T-helper 1 cell (primary cell): ENCODE measurements around the gene FTL.

Experiments
- DNase-seq, 5 donors: peaks; one replicate each; pipeline ENCODE4 v3.0.0-alpha.2; 2012 to 2020

FTL gene

GRCh38 chr19:48946463-48947257 lies 18.4 kb upstream of the FTL start:
- no peak for DNase-seq

- no peak for DNase-seq
Measured at GRCh38 chr19:48947258-48947542, 17.9 kb upstream of the FTL start.

DNA sequence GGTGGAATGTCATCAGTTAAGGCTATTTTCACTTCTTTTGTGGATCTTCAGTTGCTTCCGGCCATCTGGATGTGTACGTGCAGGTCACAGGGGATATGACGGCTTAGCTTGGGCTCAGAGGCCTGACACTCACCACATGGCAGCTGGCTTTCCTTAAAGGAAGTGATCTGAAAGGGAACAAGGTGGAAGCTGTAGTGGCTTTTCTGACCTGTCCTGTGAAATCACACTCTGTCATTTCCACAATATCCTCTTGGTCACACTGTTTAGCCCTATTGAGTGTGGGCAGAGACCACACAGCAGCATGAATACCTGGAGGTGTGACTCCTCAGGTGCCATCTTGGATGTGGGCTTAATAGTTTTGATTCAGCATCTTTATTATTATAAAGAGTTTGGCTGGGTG lies 14.9 kb upstream of the FTL start:
- DNase-seq: no peak

GRCh38 chr19:48950830-48951519 lies 14.1 kb upstream of the FTL start:
- DNase-seq: no peak

DNA sequence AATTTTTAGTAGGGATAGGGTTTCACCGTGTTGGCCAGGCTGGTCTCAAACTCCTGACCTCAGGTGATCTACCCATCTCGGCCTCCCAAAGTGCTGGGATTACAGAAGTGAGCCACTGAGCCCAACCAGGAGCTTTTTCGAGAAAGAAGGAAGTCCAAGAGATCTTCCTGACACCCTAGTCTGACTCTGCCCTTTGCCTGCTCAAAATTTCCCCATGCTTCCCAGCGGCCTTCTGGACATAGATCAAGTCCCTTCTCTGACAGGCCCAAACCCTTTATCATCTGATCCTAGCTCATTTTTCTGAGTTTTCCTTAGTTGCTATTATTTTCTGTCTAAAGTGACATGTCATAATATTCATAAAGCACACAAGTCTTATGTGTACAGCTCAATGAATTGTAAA lies 12.0 kb upstream of the FTL start:
- no peak for DNase-seq

DNA sequence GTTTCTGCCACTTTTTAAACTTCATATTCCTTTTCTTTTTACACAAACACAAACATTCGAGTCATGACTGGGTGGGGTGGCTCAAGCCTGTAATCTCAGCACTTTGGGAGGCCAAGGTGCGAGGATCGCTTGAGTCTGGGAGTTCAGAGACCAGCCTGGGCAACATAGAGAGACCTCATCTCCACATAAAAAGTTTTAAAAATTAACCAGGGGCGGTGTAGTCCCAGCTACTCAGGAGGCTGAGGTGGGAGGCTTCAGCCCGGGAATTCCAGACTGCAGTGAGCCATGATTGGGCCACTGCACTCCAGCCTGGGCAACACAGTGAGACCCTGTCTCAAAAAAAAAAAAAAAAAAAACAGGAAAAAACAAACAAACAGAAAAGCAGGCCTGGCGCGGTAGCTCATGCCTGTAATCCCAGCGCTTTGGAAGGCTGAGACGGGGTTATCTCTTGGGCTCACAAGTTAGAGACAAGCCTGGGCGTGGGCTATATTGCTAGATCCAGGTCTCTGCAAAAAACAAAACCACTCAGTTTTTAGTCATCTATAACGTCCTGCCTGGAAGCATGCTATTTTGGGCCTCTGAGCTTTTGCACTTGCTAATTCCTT lies 11.0 kb upstream of the FTL start:
- no peak for DNase-seq

DNA sequence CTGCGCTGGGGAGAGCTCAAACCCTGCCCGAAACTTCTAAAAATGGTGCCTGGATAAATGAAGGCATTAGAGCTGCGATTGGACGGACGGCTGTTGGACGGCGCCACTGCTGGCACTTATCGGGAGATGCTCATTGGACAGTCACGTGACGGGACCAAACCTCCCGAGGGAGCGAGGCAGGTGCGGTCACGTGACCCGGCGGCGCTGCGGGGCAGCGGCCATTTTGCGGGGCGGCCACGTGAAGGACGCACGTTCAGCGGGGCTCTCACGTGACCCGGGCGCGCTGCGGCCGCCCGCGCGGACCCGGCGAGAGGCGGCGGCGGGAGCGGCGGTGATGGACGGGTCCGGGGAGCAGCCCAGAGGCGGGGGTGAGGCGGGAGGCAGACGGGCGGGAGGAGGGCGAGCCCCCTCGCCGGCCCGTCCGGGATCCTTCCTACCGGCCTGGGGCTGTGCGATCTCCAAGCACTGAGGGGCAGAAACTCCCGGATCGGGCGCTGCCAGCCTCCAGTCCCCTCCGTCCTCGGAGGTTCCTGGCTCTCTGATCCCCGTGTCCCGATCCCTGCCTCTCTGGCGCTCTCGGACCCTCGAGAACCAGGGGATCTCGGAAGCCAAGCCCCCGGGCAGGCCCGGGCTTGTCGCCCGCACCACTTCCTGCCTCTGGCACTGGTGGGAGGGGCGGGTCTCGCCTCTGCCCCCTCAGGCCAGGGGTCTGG lies 10.4 kb upstream of the FTL start, which contains the start of gene BAX:
Gene BAX, plus strand, starts transcription at position 281 of the 713 bp plus-strand sequence. Its CDS starts 54 bp downstream, at position 335.
- peak; percentile 73 to 96 (median 77) for DNase-seq

GRCh38 chr19:48955308-48955958 lies 9.7 kb upstream of the FTL start:
- no peak for DNase-seq

GRCh38 chr19:48958006-48958405 lies 7.1 kb upstream of the FTL start:
- DNase-seq: no peak

GRCh38 chr19:48959341-48960239 lies 5.5 kb upstream of the FTL start:
- DNase-seq: peak in 1 of 5 donors; percentile 36

DNA sequence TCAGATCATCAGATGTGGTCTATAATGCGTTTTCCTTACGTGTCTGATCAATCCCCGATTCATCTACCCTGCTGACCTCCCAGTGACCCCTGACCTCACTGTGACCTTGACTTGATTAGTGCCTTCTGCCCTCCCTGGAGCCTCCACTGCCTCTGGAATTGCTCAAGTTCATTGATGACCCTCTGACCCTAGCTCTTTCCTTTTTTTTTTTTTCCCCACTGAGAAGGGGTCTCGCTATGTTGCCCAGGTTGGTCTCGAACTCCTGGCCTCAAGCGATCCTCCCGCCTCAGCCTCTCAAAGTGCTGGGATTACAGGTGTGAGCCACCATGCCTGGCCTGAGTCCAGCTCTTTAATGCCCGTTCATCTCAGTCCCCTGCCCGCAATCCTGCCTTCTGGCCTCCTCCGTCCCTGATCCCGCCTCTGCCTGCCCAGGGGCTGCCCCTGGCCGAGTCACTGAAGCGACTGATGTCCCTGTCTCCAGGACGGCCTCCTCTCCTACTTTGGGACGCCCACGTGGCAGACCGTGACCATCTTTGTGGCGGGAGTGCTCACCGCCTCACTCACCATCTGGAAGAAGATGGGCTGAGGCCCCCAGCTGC lies 4.0 kb upstream of the FTL start:
- DNase-seq: no peak

DNA sequence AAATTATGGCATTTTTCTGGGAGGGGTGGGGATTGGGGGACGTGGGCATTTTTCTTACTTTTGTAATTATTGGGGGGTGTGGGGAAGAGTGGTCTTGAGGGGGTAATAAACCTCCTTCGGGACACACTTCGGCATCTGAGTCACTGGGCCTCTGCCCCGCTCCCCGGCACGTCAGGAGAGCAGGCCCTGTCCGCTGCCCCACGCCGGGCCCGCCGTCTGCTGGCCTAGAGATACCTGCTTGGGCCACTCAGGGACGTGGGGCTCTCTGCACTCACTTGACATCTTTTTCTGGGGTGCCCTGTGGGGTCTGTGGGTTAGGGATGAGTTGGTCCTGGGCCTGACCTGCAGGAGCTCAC lies 3.5 kb upstream of the FTL start:
- no peak for DNase-seq

DNA sequence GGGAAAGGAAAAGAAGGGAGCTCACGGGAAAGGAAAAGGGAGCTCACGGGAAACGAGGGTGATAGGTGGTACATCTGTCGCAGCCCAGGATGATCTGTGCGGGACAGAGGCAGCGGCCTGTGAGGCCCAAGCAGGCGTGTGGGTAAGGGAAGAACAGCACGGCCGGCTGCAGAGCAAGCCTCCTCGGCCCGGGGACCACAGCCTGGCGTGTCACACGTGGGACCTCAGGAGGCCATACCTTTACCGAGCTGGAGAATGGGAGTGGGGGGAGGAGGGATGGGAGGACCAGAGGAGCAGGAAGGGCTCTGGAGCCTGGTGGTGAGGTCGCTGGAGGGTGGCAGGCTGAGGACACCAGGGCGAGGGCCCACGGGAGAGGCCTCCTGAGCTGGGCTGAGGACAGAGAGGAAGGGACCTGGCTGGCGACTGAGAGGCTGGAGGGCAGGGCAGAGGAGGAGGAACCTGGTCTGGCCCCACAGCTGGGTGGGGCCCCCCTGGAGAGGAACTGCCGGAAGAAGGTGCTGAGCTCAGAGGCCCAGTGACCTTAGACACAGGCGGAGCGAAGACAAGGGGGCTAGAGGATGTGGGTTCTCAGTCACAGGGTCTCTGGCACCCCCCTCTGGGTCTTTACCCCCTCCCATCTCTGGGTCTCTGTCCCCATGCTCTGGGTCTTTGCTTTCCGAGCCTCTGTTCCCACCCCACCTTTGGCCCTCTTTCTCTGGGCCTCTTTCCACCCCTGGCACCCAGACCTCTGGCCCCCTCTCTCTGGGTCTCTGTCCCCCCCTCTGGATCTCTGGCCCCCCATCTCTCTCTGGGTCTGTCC lies 2.9 kb upstream of the FTL start:
- DNase-seq: peak in 1 of 5 donors; percentile 82

DNA sequence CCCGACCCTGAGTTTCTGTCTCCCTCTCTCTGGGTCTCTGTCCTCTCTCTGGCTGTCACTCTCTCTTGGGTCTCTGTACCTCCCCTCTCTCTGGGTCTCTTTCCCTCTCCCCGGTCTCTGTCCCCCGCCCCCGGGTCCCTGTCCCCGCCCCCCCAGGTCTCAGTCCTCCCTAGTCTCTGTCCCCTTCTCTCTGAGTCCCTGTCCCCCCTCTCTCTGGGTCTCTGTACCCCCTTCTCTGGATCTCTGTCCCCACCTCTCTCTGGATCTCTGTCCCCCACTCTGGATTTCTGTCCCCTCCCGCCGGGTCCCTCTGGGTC lies 2.3 kb upstream of the FTL start:
- no peak for DNase-seq

- DNase-seq: peak in 3 of 5 donors; percentile 25 to 75 (median 38)
Measured at GRCh38 chr19:48963371-48964204, 1.5 kb upstream of the FTL start.

DNA sequence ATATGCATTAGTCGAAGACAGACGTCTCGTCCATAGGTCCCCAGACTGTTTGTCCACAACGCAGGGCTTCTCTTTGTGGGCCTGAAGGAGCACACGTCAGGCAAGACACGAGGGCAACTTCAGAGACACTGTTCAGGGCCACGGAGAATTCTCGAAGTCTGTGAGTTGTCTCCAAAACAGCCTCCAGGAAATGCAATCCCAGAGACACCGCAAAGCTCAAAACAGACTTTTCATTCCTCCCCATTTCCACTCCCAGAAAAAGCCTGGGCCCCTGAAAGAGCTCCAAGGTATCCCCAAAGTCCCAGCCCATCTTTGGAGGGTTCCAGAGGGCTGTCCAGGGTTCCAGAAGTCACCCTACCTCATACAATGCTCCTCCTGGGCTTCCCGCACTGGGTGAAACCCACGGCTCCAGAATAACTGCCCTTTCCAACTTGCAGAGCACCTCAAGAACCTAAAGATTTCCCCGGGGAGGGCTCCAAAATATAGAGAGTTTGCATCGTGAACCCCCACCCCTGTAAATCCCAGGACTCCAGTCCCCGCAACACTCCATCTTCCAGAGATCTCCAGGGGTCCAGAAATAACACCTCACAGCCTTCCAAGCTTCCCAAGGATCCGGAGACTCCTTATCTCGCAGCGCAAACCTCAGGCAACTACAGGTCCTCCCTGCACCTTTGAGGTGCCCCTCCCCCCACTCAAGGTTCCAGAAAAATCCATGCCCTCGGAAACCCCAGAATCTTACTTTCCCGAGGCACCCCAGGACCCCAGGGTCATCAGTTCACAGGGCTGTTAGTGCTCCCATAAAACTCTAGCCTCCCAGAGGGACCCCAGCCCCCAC lies 687 bp upstream of the FTL start:
- no peak for DNase-seq

DNA sequence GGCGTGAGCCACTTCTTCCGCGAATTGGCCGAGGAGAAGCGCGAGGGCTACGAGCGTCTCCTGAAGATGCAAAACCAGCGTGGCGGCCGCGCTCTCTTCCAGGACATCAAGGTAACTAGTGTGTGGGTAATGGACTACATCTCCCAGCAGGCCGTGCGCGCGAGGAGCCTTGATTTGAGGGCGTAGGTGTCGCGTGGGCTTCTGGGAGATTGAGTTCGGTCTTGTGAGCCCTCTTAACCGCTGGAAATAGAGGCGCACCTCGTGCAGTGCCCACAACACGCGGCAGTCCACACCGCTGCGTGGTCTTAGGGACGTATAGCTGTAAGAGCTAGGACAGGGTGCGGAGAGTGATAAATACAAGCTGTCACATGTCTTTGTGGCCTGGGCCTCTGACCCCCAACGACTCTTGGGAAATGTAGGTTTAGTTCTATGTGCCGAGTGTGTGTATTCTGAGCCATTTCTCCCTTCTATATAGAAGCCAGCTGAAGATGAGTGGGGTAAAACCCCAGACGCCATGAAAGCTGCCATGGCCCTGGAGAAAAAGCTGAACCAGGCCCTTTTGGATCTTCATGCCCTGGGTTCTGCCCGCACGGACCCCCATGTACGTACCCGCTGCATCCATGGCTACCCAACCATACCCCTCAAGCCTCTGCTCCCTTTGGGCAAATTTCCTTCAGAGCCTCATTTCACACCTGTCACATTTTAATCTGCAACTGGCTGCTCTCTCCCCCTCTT lies 864 bp downstream of the FTL start:
- DNase-seq: peak; percentile 73 to 89 (median 80)
